Endothelial cell of umbilical vein (primary cell): Measurements from ENCODE around the gene PCDHA5. TPM values are rescaled to one million over a fixed set of nuclear protein-coding genes. Genes with fewer than 3 reads are reported as not detected.
"Not testable (repeated sequence)": the region's sequence is repeated elsewhere in the genome, so short reads cannot be mapped to it uniquely, and the experiment has no call there.

Experiments
- BruUV-seq: library from RNA; stranded (reverse); fragments of 400-500 nt; replicated peaks from 2 replicates; lab custom pipeline; 2021; lab: Mats Ljungman, UMichigan
- CTCF ChIA-PET: fragments of 300-600, 350-600 bp; sonication (Branson Sonifier 250); formaldehyde crosslinking; loops from one replicate; lab custom pipeline; 2021; ENCODE audit warnings: antibody characterized with exemption, inconsistent platforms; lab: Charles Lee
- POLR2A ChIA-PET: fragments of 300-600, 350-600 bp; sonication (Branson Sonifier 250); formaldehyde crosslinking; loops from one replicate; lab custom pipeline; 2021; ENCODE audit warnings: antibody characterized with exemption, inconsistent platforms; lab: Charles Lee
- DNase-seq: peaks from one replicate; pipeline ENCODE4 v3.0.0-alpha.2; 2011; ENCODE audit warnings: low read depth, low spot score
- FAIRE-seq: peaks from 2 replicates; lab custom pipeline; 2011; peaks lifted over from hg19 to GRCh38; lab: Jason Lieb, UNC
- H2AFZ ChIP-seq: 2 replicates; pipeline ENCODE4 v1.6.0; 2012; ENCODE audit warnings: low read depth, low read length, control low read depth, inconsistent platforms
- H3K27ac ChIP-seq: 2 replicates; pipeline ENCODE4 v1.5.1; 2011; ENCODE audit warnings: low read depth, mild to moderate bottlenecking, control low read depth, low read length, moderate library complexity; ENCODE audit not compliant: insufficient read depth
- H3K27me3 ChIP-seq, 2 experiments: 2 replicates each; pipeline versions ENCODE4 v1.6.0 to v1.6.1; 2011; ENCODE audit warnings: low read length in 2 of 2, mixed read lengths in 1 of 2; ENCODE audit not compliant: control insufficient read depth in 2 of 2, insufficient read depth in 2 of 2
- H3K36me3 ChIP-seq, 2 experiments: 2 replicates in 1 of 2; 3 replicates in 1 of 2; pipeline ENCODE4 v1.5.1; 2011; ENCODE audit warnings: low read length in 2 of 2, mild to moderate bottlenecking in 1 of 2, moderate library complexity in 1 of 2; ENCODE audit not compliant: control insufficient read depth in 2 of 2, insufficient read depth in 2 of 2; ENCODE audit errors: extremely low read depth in 1 of 2
- H3K4me1 ChIP-seq: 3 replicates; pipeline ENCODE4 v1.5.1; 2011; ENCODE audit warnings: mild to moderate bottlenecking, low read length; ENCODE audit not compliant: control insufficient read depth, insufficient read depth; ENCODE audit errors: extremely low read depth
- H3K4me2 ChIP-seq: 2 replicates; pipeline ENCODE4 v1.6.1; 2011; ENCODE audit warnings: low read length, control low read depth, mixed read lengths; ENCODE audit not compliant: insufficient read depth
- H3K4me3 ChIP-seq, 3 experiments: fragments of 200-600 bp in 1 of 3; sonication (generic), shearing (Covaris generic) in 1 of 3; replicated peaks in 1 of 3; 2 replicates each; pipeline ENCODE4 v1.5.1; 2011 to 2016; ENCODE audit warnings: control low read depth in 3 of 3, low read length in 3 of 3, mild to moderate bottlenecking in 2 of 3, inconsistent platforms in 1 of 3, low read depth in 1 of 3, moderate library complexity in 1 of 3; ENCODE audit not compliant: insufficient read depth in 1 of 3
- H3K79me2 ChIP-seq: 2 replicates; pipeline ENCODE4 v1.6.0; 2012; ENCODE audit warnings: low read length, inconsistent platforms; ENCODE audit not compliant: control insufficient read depth, insufficient read depth
- H3K9ac ChIP-seq: replicated peaks from 2 replicates; pipeline ENCODE3; 2011; ENCODE audit warnings: low read length, control low read depth; ENCODE audit not compliant: insufficient read depth; ENCODE audit errors: extremely low read depth
- H3K9me1 ChIP-seq: replicated peaks from 3 replicates; pipeline ENCODE4 v1.6.0; 2011; ENCODE audit warnings: mild to moderate bottlenecking, low read length; ENCODE audit not compliant: control insufficient read depth, insufficient read depth; ENCODE audit errors: extremely low read depth
- H3K9me3 ChIP-seq: replicated peaks from 2 replicates; pipeline ENCODE4 v1.5.1; 2012; ENCODE audit warnings: low read length, inconsistent platforms; ENCODE audit not compliant: control insufficient read depth, insufficient read depth
- H4K20me1 ChIP-seq: replicated peaks from 2 replicates; pipeline ENCODE3; 2011; ENCODE audit warnings: mild to moderate bottlenecking, low read length; ENCODE audit not compliant: control insufficient read depth, insufficient read depth; ENCODE audit errors: extremely low read depth
- CTCF ChIP-seq, 2 donors: IDR thresholded peaks; 1 replicate in 1 of 2; 2 replicates in 1 of 2; pipeline ENCODE4 v1.5.1; 2011; ENCODE audit warnings: low read length in 2 of 2, mild to moderate bottlenecking in 2 of 2, moderate library complexity in 2 of 2, control low read depth in 1 of 2, inconsistent platforms in 1 of 2, low read depth in 1 of 2; ENCODE audit not compliant: insufficient read depth in 1 of 2; ENCODE audit errors: extremely low read depth in 1 of 2
- EZH2 ChIP-seq: IDR thresholded peaks from 2 replicates; pipeline ENCODE4 v1.6.1; 2012; ENCODE audit warnings: borderline replicate concordance, low read depth, mild to moderate bottlenecking, moderate library complexity, low read length, inconsistent platforms; ENCODE audit not compliant: severe bottlenecking
- FOS ChIP-seq: IDR thresholded peaks from 2 replicates; pipeline ENCODE4 v1.6.1; 2011; ENCODE audit warnings: mild to moderate bottlenecking, low read length, moderate library complexity, borderline replicate concordance; ENCODE audit not compliant: insufficient read depth
- GATA2 ChIP-seq: IDR thresholded peaks from 2 replicates; pipeline ENCODE4 v1.7.0; 2011; ENCODE audit warnings: low read depth, mild to moderate bottlenecking, moderate library complexity, mixed read lengths, low read length; ENCODE audit not compliant: insufficient read length, insufficient read depth
- JUN ChIP-seq: IDR thresholded peaks from 2 replicates; pipeline ENCODE4 v1.6.1; 2011; ENCODE audit warnings: borderline replicate concordance, low read depth; ENCODE audit not compliant: insufficient read length, insufficient read depth
- MAX ChIP-seq: IDR thresholded peaks from 2 replicates; pipeline ENCODE4 v1.6.1; 2011; ENCODE audit not compliant: insufficient read depth, insufficient read length
- MYC ChIP-seq: IDR thresholded peaks from one replicate; pipeline ENCODE4 v1.6.1; 2011; ENCODE audit warnings: mild to moderate bottlenecking, low read depth, low read length
- POLR2A ChIP-seq: IDR thresholded peaks from 2 replicates; pipeline ENCODE4 v1.6.1; 2012; ENCODE audit warnings: low read depth, mild to moderate bottlenecking, control low read depth, low read length
- POLR2AphosphoS5 ChIP-seq: IDR thresholded peaks from 2 replicates; pipeline ENCODE4 v1.6.1; 2012; ENCODE audit warnings: low read depth, mild to moderate bottlenecking, control low read depth, low read length, moderate library complexity; ENCODE audit not compliant: insufficient read depth
- dilution Hi-C: fragments of 300-500 bp; cut with MboI; formaldehyde crosslinking; loops from one replicate; pipeline ENCODE4 v1.15.0; 2019; ENCODE audit warnings: low sequenced_read_pairs; ENCODE audit not compliant: extremely low pct_ligation_motif_present
- intact Hi-C: fragments of 100-400 bp; cut with micrococcal nuclease; formaldehyde crosslinking; loops from one replicate; pipeline ENCODE4 v1.10.0; 2022
- polyA plus RNA-seq, 4 experiments: library from polyadenylated mRNA; depleted of rRNA in 3 of 4; stranded (reverse) in 3 of 4; unstranded in 1 of 4; fragments of >200 nt; gene quantifications; 2 replicates each; pipeline versions ENCODE4 v1.2.1 to v1.2.3, GENCODE V29; 2011 to 2012; ENCODE audit warnings: missing spikeins in 1 of 4
- total RNA-seq: library from RNA; stranded (reverse); gene quantifications from 2 replicates; pipeline ENCODE4 v1.2.3, GENCODE V29; 2021

The PCDHA5 gene
- total and polyA plus RNA-seq, 2 donors (not counting 3 experiments of a cell fraction or from before 2014, with no cell fraction given), result not detected

- Histone ChIP-seq H3K36me3 (no peaks in the 10 kb centered on the region), H3K4me1 (no peaks in the 10 kb centered on the region), H3K9me1 (no peaks in the 10 kb centered on the region), H4K20me1 (no peaks in the 10 kb centered on the region), H3K4me2 (no peak overlapping the region), H3K27ac (no peak overlapping the region), H3K4me3 (no peak overlapping the region), H3K9me3 (no peaks in the 10 kb centered on the region), H3K79me2 (no peaks in the 10 kb centered on the region), H2AFZ (no peak overlapping the region), H3K9ac (no peak overlapping the region), H3K27me3 (no peaks in the 10 kb centered on the region)
- intact Hi-C loops, result no loop called here
- no peak for DNase-seq
- no peak for FAIRE-seq
- BruUV-seq, result no TSS peak
- no peak for TF ChIP-seq FOS
- TF ChIP-seq MYC, result no peak
- no peak for TF ChIP-seq EZH2
- no peak for TF ChIP-seq GATA2
- POLR2A ChIA-PET, result no interaction called here
- CTCF ChIA-PET, result no interaction called here
- dilution Hi-C loops, result no loop called here
Observed at GRCh38 chr5:140808889-140809291, 12.5 kb upstream of the PCDHA5 start.

- Histone ChIP-seq H3K4me2 (no peak overlapping the region), H3K36me3 (no peaks in the 10 kb centered on the region), H2AFZ (no peak overlapping the region), H4K20me1 (no peaks in the 10 kb centered on the region), H3K27me3 (no peaks in the 10 kb centered on the region), H3K79me2 (no peaks in the 10 kb centered on the region), H3K4me3 (no peak overlapping the region), H3K9ac (no peak overlapping the region), H3K9me1 (no peaks in the 10 kb centered on the region), H3K9me3 (no peaks in the 10 kb centered on the region), H3K27ac (no peak overlapping the region), H3K4me1 (no peaks in the 10 kb centered on the region)
- dilution Hi-C loops (no loop called here), intact Hi-C loops (loop anchor here (1.0 kb wide), 1 partner anchor 219 kb away; no protein-coding TSS in a partner anchor)
- DNase-seq (no peak), FAIRE-seq (no peak)
- BruUV-seq, result no TSS peak
- no peak for TF ChIP-seq EZH2
- TF ChIP-seq JUN, result no peak
- TF ChIP-seq POLR2AphosphoS5, result no peak
- TF ChIP-seq MYC, result no peak
- TF ChIP-seq CTCF (IDR thresholded peaks at IDR 0.05; ENCODE audit: extremely low read depth in 1 of 2, insufficient read depth in 1 of 2, low read depth in 1 of 2, low read length in 2 of 2), result no peak
- no peak for TF ChIP-seq FOS
- TF ChIP-seq MAX, result no peak
- no peak for TF ChIP-seq GATA2
- TF ChIP-seq POLR2A, result no peak
- CTCF ChIA-PET, result no interaction called here
- POLR2A ChIA-PET, result no interaction called here
Observed at GRCh38 chr5:140822281-140822629, 842 bp downstream of the PCDHA5 start.

GRCh38 chr5:140822969-140823368, 1.6 kb downstream of the PCDHA5 start:
- H3K9me3 ChIP-seq, H3K27ac ChIP-seq, dilution Hi-C loops, H3K27me3 ChIP-seq, H3K4me2 ChIP-seq, H3K36me3 ChIP-seq, FAIRE-seq, H3K9ac ChIP-seq, POLR2A ChIA-PET, DNase-seq, H3K4me3 ChIP-seq, BruUV-seq, H3K9me1 ChIP-seq, H3K4me1 ChIP-seq, H2AFZ ChIP-seq, CTCF ChIA-PET, H3K79me2 ChIP-seq, H4K20me1 ChIP-seq: not testable (repeated sequence)
- intact Hi-C loops, result loop anchor here (1.0 kb wide), 1 partner anchor 218 kb away; no protein-coding TSS in a partner anchor
